Tibial nerve (tissue), 4 donors: ENCODE data around the gene CLASP1. TPM values are rescaled to one million over a fixed set of nuclear protein-coding genes. Genes with fewer than 3 reads are reported as not detected.

Experiments
- DNase-seq, 2 donors: peaks; one replicate each; pipeline ENCODE4 v3.0.0-alpha.2; 2019; ENCODE audit warnings: low spot score in 2 of 2
- H3K27ac ChIP-seq, 4 donors: fragments of 200-600 bp; sonication (generic) in 3 of 4; one replicate each; pipeline ENCODE4 v1.5.1; 2017 to 2019; ENCODE audit warnings: mild to moderate bottlenecking in 1 of 4
- H3K27me3 ChIP-seq, 2 donors: fragments of 200-600 bp; sonication (generic) in 1 of 2; one replicate each; pipeline versions ENCODE4 v1.5.1 to v1.6.0; 2017 to 2019
- H3K36me3 ChIP-seq, 3 donors: fragments of 200-600 bp; sonication (generic); one replicate each; pipeline ENCODE4 v1.5.1; 2018 to 2019
- H3K4me1 ChIP-seq, 4 donors: fragments of 200-600 bp; sonication (generic) in 3 of 4; one replicate each; pipeline ENCODE4 v1.5.1; 2017 to 2019
- H3K4me3 ChIP-seq, 4 donors: fragments of 200-600 bp; sonication (generic) in 3 of 4; one replicate each; pipeline ENCODE4 v1.5.1; 2017 to 2019; ENCODE audit warnings: mild to moderate bottlenecking in 1 of 4, moderate library complexity in 1 of 4
- H3K9me3 ChIP-seq, 4 donors: fragments of 200-600 bp; sonication (generic) in 3 of 4; one replicate each; pipeline ENCODE4 v1.5.1; 2017 to 2019
- CTCF ChIP-seq, 5 experiments: fragments of 200-600 bp in 3 of 5; fragments of 450-650 bp in 2 of 5; sonication (generic) in 3 of 5; IDR thresholded peaks; one replicate each; pipeline ENCODE4 v1.5.1; 2016 to 2019; ENCODE audit warnings: antibody characterized with exemption in 5 of 5, mild to moderate bottlenecking in 3 of 5, moderate library complexity in 2 of 5
- EP300 ChIP-seq, 2 donors: sonication (generic); formaldehyde crosslinking; IDR thresholded peaks; one replicate each; pipeline ENCODE4 v1.6.1; 2017; ENCODE audit warnings: antibody characterized with exemption in 2 of 2, mild to moderate bottlenecking in 1 of 2
- POLR2A ChIP-seq, 2 donors: fragments of 450-650 bp; IDR thresholded peaks; one replicate each; pipeline ENCODE4 v1.6.1; 2017; ENCODE audit warnings: antibody characterized with exemption in 2 of 2, mild to moderate bottlenecking in 2 of 2, moderate library complexity in 2 of 2
- WGBS, 2 donors: methylation state at CpG; one replicate each; pipeline ENCODE4 v1.1.5; 2018; 5-methylcytosine and 5-hydroxymethylcytosine counted together
- total RNA-seq, 4 donors: library from RNA; depleted of rRNA; stranded (reverse); fragments of >200 nt; gene quantifications; one replicate each; pipeline ENCODE4 v1.1.0, GENCODE V29; 2016

The CLASP1 gene
- total RNA-seq, 4 donors from 2014 or later = 72.8 to 164 (median 88.6) TPM

- Histone ChIP-seq H3K27me3 (no peaks in the 10 kb centered on the region), H3K4me3 (no peak overlapping the region), H3K36me3 (peaks cover 3 to 43% (median 11%) of the 10 kb centered on the region in 3 donors), H3K27ac (no peak overlapping the region), H3K9me3 (no peaks in the 10 kb centered on the region), H3K4me1 (peaks cover 0 to 13% (median 0%) of the 10 kb centered on the region in 4 donors)
- TF ChIP-seq CTCF (IDR thresholded peaks at IDR 0.05) (no peak), EP300 (IDR thresholded peaks at IDR 0.05) (no peak), POLR2A (IDR thresholded peaks at IDR 0.05) (no peak)
- DNase-seq = no peak
- 97 to 98% methylated on average over 6 of the region's 6 CpGs for WGBS, 2 donors
Measured at GRCh38 chr2:121468936-121469335, 180.3 kb downstream of the CLASP1 start.

GRCh38 chr2:121459291-121459690 is 190.0 kb downstream of the CLASP1 start:
- no peaks in the 10 kb centered on the region for H3K4me1 ChIP-seq
- H3K4me3 ChIP-seq = no peak overlapping the region
- H3K9me3 ChIP-seq = no peaks in the 10 kb centered on the region
- H3K36me3 ChIP-seq = peaks cover 0 to 67% (median 4%) of the 10 kb centered on the region in 3 donors
- TF ChIP-seq CTCF (IDR thresholded peaks at IDR 0.05) (no peak), EP300 (IDR thresholded peaks at IDR 0.05) (no peak), POLR2A (IDR thresholded peaks at IDR 0.05) (no peak)
- 83 to 86% methylated on average over 3 of the region's 3 CpGs for WGBS, 2 donors
- no peak overlapping the region for H3K27ac ChIP-seq
- H3K27me3 ChIP-seq = no peaks in the 10 kb centered on the region
- DNase-seq = no peak

GRCh38 chr2:121456325-121456724 is 192.9 kb downstream of the CLASP1 start:
- Histone ChIP-seq H3K36me3 (peaks cover 0 to 70% (median 4%) of the 10 kb centered on the region in 3 donors), H3K27me3 (no peaks in the 10 kb centered on the region), H3K4me1 (no peaks in the 10 kb centered on the region), H3K4me3 (no peak overlapping the region), H3K9me3 (no peaks in the 10 kb centered on the region), H3K27ac (no peak overlapping the region)
- DNase-seq = no peak
- TF ChIP-seq CTCF (IDR thresholded peaks at IDR 0.05) (no peak), EP300 (IDR thresholded peaks at IDR 0.05) (no peak), POLR2A (IDR thresholded peaks at IDR 0.05) (no peak)
- 83 to 88% methylated on average over 3 of the region's 3 CpGs for WGBS, 2 donors

GRCh38 chr2:121455446-121455845 is 193.8 kb downstream of the CLASP1 start:
- Histone ChIP-seq H3K4me3 (no peak overlapping the region), H3K4me1 (no peaks in the 10 kb centered on the region), H3K9me3 (no peaks in the 10 kb centered on the region), H3K27me3 (no peaks in the 10 kb centered on the region), H3K36me3 (peaks cover 0 to 77% (median 4%) of the 10 kb centered on the region in 3 donors), H3K27ac (no peak overlapping the region)
- DNase-seq = no peak
- 88 to 92% methylated on average over 5 of the region's 5 CpGs for WGBS, 2 donors
- TF ChIP-seq CTCF (IDR thresholded peaks at IDR 0.05) (no peak), POLR2A (IDR thresholded peaks at IDR 0.05) (no peak), EP300 (IDR thresholded peaks at IDR 0.05) (no peak)

- Histone ChIP-seq H3K27me3 (no peaks in the 10 kb centered on the region), H3K9me3 (no peaks in the 10 kb centered on the region), H3K36me3 (peaks cover 0 to 83% (median 4%) of the 10 kb centered on the region in 3 donors), H3K4me3 (no peak overlapping the region), H3K27ac (no peak overlapping the region), H3K4me1 (no peaks in the 10 kb centered on the region)
- WGBS, 2 donors = 73 to 78% methylated on average over 7 of the region's 7 CpGs
- DNase-seq = no peak
- TF ChIP-seq CTCF (IDR thresholded peaks at IDR 0.05) (no peak), POLR2A (IDR thresholded peaks at IDR 0.05) (no peak)
Measured at GRCh38 chr2:121454549-121455090, 194.6 kb downstream of the CLASP1 start.
